Progenitor cell of endocrine pancreas (in vitro differentiated cells): ENCODE measurements around the gene CCDC88C. TPM values are rescaled to one million over a fixed set of nuclear protein-coding genes. Genes with fewer than 3 reads are reported as not detected.
A peak's percentile ranks its signal among the peaks of the same experiment; 100 is the strongest.

Source experiments
- DNase-seq: peaks from one replicate; pipeline ENCODE4 v3.0.0; 2021; ENCODE audit warnings: low spot score; ENCODE audit not compliant: unreplicated experiment
- H3K27ac Mint-ChIP-seq: 2 replicates; pipeline ENCODE4 v1.8.0; 2021; ENCODE audit warnings: mild to moderate bottlenecking, moderate library complexity, mixed read lengths
- H3K27me3 Mint-ChIP-seq: 2 replicates; pipeline ENCODE4 v1.8.0; 2021; ENCODE audit warnings: mixed read lengths
- H3K36me3 Mint-ChIP-seq: 2 replicates; pipeline ENCODE4 v1.8.0; 2022; ENCODE audit warnings: mixed read lengths; ENCODE audit not compliant: insufficient read depth
- H3K4me1 Mint-ChIP-seq: 2 replicates; pipeline ENCODE4 v1.8.0; 2021; ENCODE audit warnings: low read depth, mixed read lengths
- H3K4me3 Mint-ChIP-seq: 2 replicates; pipeline ENCODE4 v1.8.0; 2021; ENCODE audit warnings: low read depth, mild to moderate bottlenecking, moderate library complexity, mixed read lengths
- H3K9me3 Mint-ChIP-seq: 2 replicates; pipeline ENCODE4 v1.8.0; 2021; ENCODE audit warnings: low read depth, mixed read lengths
- total RNA-seq: library from RNA; stranded (reverse); gene quantifications from 2 replicates; pipeline ENCODE4 v1.2.1, GENCODE V29; 2021
- TF ChIP-seq, protein P1 (sequence below): fragments of 200-600 bp; sonication (generic); IDR thresholded peaks from one replicate; pipeline ENCODE4 v1.5.0; 2021; ENCODE audit warnings: antibody characterized with exemption, mild to moderate bottlenecking; ENCODE audit not compliant: unreplicated experiment

CCDC88C gene
- total RNA-seq, 1 donor from 2014 or later = 78.1 TPM

DNA sequence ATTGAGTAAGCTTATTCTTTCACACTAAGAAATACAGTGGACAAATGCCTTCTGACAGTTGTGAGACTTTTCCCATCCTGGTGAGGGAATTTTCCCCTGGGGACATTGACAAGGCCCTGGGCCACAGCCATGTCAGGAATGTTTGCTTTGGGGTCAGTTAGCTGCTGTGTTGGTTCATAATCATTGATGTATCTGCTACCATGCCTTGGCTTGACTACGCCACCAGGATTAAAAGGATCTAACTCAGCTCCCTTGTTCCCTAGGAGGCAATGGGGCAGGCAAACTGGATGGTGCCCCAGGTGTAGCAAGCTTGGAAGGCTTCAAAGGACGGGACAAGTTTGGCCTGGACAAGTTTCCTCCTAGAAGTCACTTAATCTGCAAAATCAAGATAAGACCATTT lies 3.1 kb upstream of the CCDC88C start:
- Mint-ChIP-seq H3K27ac (no peak overlapping the region), H3K36me3 (no peaks in the 10 kb centered on the region), H3K4me1 (peaks cover 19% of the 10 kb centered on the region), H3K9me3 (peaks cover 5% of the 10 kb centered on the region), H3K4me3 (no peak overlapping the region), H3K27me3 (no peaks in the 10 kb centered on the region)
- DNase-seq = no peak
- TF ChIP-seq, protein P1, sequence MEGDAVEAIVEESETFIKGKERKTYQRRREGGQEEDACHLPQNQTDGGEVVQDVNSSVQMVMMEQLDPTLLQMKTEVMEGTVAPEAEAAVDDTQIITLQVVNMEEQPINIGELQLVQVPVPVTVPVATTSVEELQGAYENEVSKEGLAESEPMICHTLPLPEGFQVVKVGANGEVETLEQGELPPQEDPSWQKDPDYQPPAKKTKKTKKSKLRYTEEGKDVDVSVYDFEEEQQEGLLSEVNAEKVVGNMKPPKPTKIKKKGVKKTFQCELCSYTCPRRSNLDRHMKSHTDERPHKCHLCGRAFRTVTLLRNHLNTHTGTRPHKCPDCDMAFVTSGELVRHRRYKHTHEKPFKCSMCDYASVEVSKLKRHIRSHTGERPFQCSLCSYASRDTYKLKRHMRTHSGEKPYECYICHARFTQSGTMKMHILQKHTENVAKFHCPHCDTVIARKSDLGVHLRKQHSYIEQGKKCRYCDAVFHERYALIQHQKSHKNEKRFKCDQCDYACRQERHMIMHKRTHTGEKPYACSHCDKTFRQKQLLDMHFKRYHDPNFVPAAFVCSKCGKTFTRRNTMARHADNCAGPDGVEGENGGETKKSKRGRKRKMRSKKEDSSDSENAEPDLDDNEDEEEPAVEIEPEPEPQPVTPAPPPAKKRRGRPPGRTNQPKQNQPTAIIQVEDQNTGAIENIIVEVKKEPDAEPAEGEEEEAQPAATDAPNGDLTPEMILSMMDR = no peak

DNA sequence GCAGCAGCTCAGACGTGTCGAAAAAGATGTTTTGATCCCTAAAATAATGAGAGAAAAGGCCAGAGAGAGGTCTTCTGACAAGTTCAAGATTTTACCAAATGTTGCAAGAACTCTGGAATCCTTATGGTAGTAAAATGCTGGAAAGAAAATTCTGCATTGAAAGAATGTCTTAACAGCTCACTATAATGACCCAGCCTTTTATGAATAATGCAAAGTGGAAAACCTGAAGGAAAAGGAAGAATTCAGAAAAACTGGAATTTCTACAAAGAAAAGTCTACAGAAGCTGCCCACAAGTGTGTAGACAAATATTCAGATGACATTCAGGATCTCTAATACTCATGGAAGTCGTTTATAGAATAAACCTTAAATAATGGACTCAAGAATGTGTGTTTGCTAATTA lies 1.8 kb upstream of the CCDC88C start:
- H3K4me1 Mint-ChIP-seq = peaks cover 28% of the 10 kb centered on the region
- TF ChIP-seq, protein P1 = no peak
- H3K27ac Mint-ChIP-seq = no peak overlapping the region
- H3K36me3 Mint-ChIP-seq = peaks cover 1% of the 10 kb centered on the region
- no peak overlapping the region for H3K4me3 Mint-ChIP-seq
- DNase-seq = no peak
- H3K27me3 Mint-ChIP-seq = no peaks in the 10 kb centered on the region
- H3K9me3 Mint-ChIP-seq = no peaks in the 10 kb centered on the region

DNA sequence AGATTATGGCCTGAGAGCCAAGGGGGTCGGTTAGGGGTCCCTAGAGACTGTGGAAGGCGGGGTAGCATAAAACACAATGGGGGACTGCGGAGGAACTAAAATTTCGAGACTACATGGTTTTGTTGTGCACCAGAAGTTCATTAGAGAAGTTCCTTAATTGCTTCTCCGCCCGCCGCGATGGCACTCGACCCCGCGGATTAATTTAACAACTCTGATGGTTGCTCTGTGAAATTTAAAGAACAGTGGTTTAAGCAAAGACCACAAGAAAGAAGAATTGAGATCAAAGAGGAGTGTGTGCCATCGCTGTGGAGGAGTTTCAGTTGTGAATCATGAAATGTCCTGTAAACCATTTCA lies 1.4 kb upstream of the CCDC88C start:
- Mint-ChIP-seq H3K9me3 (no peaks in the 10 kb centered on the region), H3K27ac (peak overlapping the region; percentile 86), H3K27me3 (no peaks in the 10 kb centered on the region), H3K4me3 (peak overlapping the region; percentile 61), H3K36me3 (peaks cover 2% of the 10 kb centered on the region), H3K4me1 (peaks cover 29% of the 10 kb centered on the region)
- no peak for DNase-seq
- TF ChIP-seq, protein P1 = peak; percentile 14

DNA sequence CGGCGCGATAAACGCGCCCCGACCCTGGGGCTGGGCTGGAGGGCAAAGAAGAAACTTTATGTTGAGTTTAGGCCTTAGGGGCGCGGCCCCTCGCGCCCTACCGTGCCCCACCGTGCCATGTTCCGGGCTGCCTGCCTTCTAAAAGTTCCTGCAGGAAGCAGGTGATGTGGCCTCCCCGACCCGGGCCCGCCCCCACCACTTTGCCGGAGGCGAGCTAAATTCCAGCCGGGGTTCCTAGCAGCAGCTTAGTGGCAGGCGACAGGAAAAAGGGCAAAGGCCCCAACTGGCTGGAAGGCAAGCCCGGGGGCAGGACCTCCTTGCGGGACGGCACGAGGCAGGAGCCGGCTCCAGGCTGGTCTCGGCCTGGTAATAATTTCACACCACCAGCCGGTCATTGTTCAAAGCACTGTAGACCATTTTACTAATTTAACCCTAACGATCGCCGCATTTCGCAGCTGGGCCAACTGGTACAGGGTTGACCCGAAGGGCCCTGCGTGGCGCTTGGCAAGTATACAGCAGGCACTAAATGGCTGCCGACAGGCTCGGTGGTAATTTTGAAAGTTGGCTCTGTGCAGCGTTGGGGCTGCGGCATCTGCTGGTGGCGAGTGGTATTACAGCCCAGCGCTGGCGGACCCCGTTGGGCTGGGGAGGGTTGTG lies 895 bp upstream of the CCDC88C start:
- H3K4me3 Mint-ChIP-seq = peak overlapping the region; percentile 61
- no peaks in the 10 kb centered on the region for H3K9me3 Mint-ChIP-seq
- TF ChIP-seq, protein P1 = peak; percentile 91
- peak; percentile 59 for DNase-seq
- H3K27ac Mint-ChIP-seq = peak overlapping the region; percentile 86
- peaks cover 2% of the 10 kb centered on the region for H3K36me3 Mint-ChIP-seq
- peaks cover 32% of the 10 kb centered on the region for H3K4me1 Mint-ChIP-seq
- H3K27me3 Mint-ChIP-seq = no peaks in the 10 kb centered on the region

DNA sequence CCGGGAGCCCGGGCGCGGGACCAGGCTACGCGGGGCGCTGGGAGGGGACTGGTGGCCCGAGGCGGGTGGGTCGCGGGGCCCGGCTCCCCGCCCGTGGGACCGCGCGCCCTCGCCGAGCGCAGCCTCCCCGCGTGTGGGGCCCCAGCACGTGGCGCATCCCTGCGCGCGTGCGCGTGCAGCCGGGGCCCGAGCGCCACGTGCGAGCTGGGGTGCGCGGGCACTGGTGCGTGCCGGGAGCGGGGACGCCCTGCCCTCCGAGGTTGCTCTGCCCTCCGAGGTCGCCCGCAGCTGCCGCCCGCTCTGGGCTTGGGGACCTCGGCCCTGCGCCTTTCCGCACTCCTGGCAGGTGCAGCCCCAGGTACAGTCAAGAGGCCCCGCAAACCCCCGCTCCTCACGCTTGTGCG lies 365 bp upstream of the CCDC88C start:
- Mint-ChIP-seq H3K27ac (no peak overlapping the region), H3K4me3 (peak overlapping the region; percentile 61), H3K4me1 (peaks cover 38% of the 10 kb centered on the region), H3K36me3 (peaks cover 2% of the 10 kb centered on the region), H3K27me3 (no peaks in the 10 kb centered on the region), H3K9me3 (no peaks in the 10 kb centered on the region)
- peak; percentile 42 for DNase-seq
- TF ChIP-seq, protein P1 = no peak
